ENCODE results near the gene CATSPER1. TPM values are rescaled to one million over a fixed set of nuclear protein-coding genes. Genes with fewer than 3 reads are reported as not detected.

Gene CATSPER1
- total and polyA plus RNA-seq, 2 donors (not counting 3 experiments of a cell fraction or from before 2014, with no cell fraction given) = 0.68 to 1.0 TPM

DNA sequence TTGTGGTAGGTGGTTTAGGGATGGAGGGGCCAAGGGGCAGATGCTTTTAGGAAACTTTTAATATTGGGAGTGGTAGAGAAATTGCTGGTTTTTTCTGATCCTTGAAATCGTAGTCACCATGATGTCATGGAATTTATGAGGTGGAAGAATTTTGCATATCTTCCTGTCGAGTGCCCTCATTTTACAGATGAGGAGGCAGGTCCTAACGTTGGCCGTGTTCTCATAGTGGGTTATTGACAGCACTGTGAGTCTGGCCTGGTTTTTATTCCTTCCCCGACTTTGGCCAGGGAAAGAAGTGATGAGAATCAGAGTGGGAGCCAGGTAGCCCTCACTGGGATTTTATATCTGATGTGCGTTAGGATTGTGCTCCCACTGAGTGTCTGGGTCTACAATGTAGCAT lies 35.0 kb upstream of the CATSPER1 start:
- Histone ChIP-seq H4K20me1 (replicated peaks; ENCODE audit: control insufficient read depth, extremely low read depth, insufficient read depth, low read length) (no peaks in the 10 kb centered on the region), H3K9me3 (replicated peaks; ENCODE audit: control insufficient read depth, insufficient read depth, low read length) (no peaks in the 10 kb centered on the region), H2AFZ (ENCODE audit: low read depth, low read length) (no peak overlapping the region), H3K79me2 (ENCODE audit: control insufficient read depth, insufficient read depth, low read length) (peaks cover 11% of the 10 kb centered on the region), H3K36me3 (ENCODE audit: control insufficient read depth in 2 of 2, extremely low read depth in 1 of 2, insufficient read depth in 2 of 2, low read length in 2 of 2) (peaks cover 49 to 62% of the 10 kb centered on the region in 2 experiments), H3K4me1 (ENCODE audit: control insufficient read depth, extremely low read depth, insufficient read depth, low read length) (no peaks in the 10 kb centered on the region), H3K4me2 (ENCODE audit: insufficient read depth, low read length) (no peak overlapping the region), H3K4me3 (replicated peaks in 1 of 3; ENCODE audit: insufficient read depth in 1 of 3, low read depth in 1 of 3, low read length in 3 of 3) (no peak overlapping the region), H3K27me3 (ENCODE audit: control insufficient read depth in 2 of 2, insufficient read depth in 2 of 2, low read length in 2 of 2) (no peaks in the 10 kb centered on the region), H3K9me1 (replicated peaks; ENCODE audit: control insufficient read depth, extremely low read depth, insufficient read depth, low read length) (no peaks in the 10 kb centered on the region), H3K9ac (replicated peaks; ENCODE audit: extremely low read depth, insufficient read depth, low read length) (no peak overlapping the region), H3K27ac (ENCODE audit: insufficient read depth, low read depth, low read length) (no peak overlapping the region)
- dilution Hi-C loops (cut with MboI; ENCODE audit: extremely low pct_ligation_motif_present, low sequenced_read_pairs) (no loop called here), intact Hi-C loops (cut with micrococcal nuclease) (no loop called here)
- ChIA-PET CTCF (no interaction called here), POLR2A (no interaction called here)
- FAIRE-seq (no peak), DNase-seq (ENCODE audit: low read depth, low spot score) (no peak)
- no TSS peak for BruUV-seq (replicated peaks)
- TF ChIP-seq FOS (IDR thresholded peaks at IDR 0.05; ENCODE audit: borderline replicate concordance, insufficient read depth, low read length) = no peak
- no peak for TF ChIP-seq POLR2AphosphoS5 (IDR thresholded peaks at IDR 0.05; ENCODE audit: insufficient read depth, low read depth, low read length)
- TF ChIP-seq JUN (IDR thresholded peaks at IDR 0.05; ENCODE audit: borderline replicate concordance, insufficient read depth, insufficient read length, low read depth) = no peak
- TF ChIP-seq EZH2 (IDR thresholded peaks at IDR 0.05; ENCODE audit: borderline replicate concordance, low read depth, low read length, severe bottlenecking) = no peak
- TF ChIP-seq, protein P1, sequence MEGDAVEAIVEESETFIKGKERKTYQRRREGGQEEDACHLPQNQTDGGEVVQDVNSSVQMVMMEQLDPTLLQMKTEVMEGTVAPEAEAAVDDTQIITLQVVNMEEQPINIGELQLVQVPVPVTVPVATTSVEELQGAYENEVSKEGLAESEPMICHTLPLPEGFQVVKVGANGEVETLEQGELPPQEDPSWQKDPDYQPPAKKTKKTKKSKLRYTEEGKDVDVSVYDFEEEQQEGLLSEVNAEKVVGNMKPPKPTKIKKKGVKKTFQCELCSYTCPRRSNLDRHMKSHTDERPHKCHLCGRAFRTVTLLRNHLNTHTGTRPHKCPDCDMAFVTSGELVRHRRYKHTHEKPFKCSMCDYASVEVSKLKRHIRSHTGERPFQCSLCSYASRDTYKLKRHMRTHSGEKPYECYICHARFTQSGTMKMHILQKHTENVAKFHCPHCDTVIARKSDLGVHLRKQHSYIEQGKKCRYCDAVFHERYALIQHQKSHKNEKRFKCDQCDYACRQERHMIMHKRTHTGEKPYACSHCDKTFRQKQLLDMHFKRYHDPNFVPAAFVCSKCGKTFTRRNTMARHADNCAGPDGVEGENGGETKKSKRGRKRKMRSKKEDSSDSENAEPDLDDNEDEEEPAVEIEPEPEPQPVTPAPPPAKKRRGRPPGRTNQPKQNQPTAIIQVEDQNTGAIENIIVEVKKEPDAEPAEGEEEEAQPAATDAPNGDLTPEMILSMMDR (IDR thresholded peaks at IDR 0.05; ENCODE audit: extremely low read depth in 1 of 2, insufficient read depth in 1 of 2, low read depth in 1 of 2, low read length in 2 of 2) = no peak

Measured in endothelial cell of umbilical vein (primary cell).